Stimulated activated CD8-positive, alpha-beta memory T cell treated with anti-CD3 and anti-CD28 coated beads, Interleukin-4, amount 100 ng/mL, for 1 hour (primary cell): ENCODE measurements around the gene C17orf100.
"Not testable (repeated sequence)": the region's sequence is repeated elsewhere in the genome, so short reads cannot be mapped to it uniquely, and the experiment has no call there.

Experiments used
- DNase-seq, 2 donors: peaks; one replicate each; pipeline ENCODE4 v3.0.0-alpha.2; 2020; ENCODE audit warnings: low read depth in 2 of 2, low spot score in 1 of 2

C17orf100 gene

GRCh38 chr17:6640536-6641246 lies 10.9 kb upstream of the C17orf100 start, which contains the start of the genes KIAA0753 and TXNDC17:
KIAA0753 (minus strand) TSS chr17:6640711; CDS start chr17:6635103, 5,608 bp downstream.
TXNDC17 (plus strand) TSS chr17:6641060; CDS start chr17:6641083, 23 bp downstream.
- peak; percentile 83 to 84 for DNase-seq

GRCh38 chr17:6641247-6641863 lies 10.2 kb upstream of the C17orf100 start:
- no peak for DNase-seq

- no peak for DNase-seq
These were observed 9.0 kb upstream of the C17orf100 start for GRCh38 chr17:6642592-6642991.

- no peak for DNase-seq
These were observed 8.0 kb upstream of the C17orf100 start for GRCh38 chr17:6643451-6644125.

GRCh38 chr17:6648181-6648580 lies 3.4 kb upstream of the C17orf100 start:
- no peak for DNase-seq

- DNase-seq: no peak
These were observed 424 bp downstream of the C17orf100 start for GRCh38 chr17:6651919-6652452.

GRCh38 chr17:6654841-6655731 lies 3.5 kb downstream of the C17orf100 start:
- no peak for DNase-seq

- not testable (repeated sequence) for DNase-seq
These were observed 4.3 kb downstream of the C17orf100 start for GRCh38 chr17:6655732-6656361.

- DNase-seq: peak in 1 of 2 donors; percentile 35
These were observed 5.5 kb downstream of the C17orf100 start for GRCh38 chr17:6656797-6657632.

GRCh38 chr17:6657633-6658287 lies 6.2 kb downstream of the C17orf100 start:
- DNase-seq: no peak

GRCh38 chr17:6658411-6658810 lies 6.8 kb downstream of the C17orf100 start:
- DNase-seq: not testable (repeated sequence)

- DNase-seq: no peak
These were observed 8.5 kb downstream of the C17orf100 start for GRCh38 chr17:6660101-6660500.

GRCh38 chr17:6660805-6661463 lies 9.4 kb downstream of the C17orf100 start:
- no peak for DNase-seq

GRCh38 chr17:6661464-6661848 lies 9.9 kb downstream of the C17orf100 start:
- DNase-seq: no peak

GRCh38 chr17:6663200-6663599 lies 11.6 kb downstream of the C17orf100 start:
- not testable (repeated sequence) for DNase-seq

- DNase-seq: no peak
These were observed 14.5 kb downstream of the C17orf100 start for GRCh38 chr17:6666077-6666521.

GRCh38 chr17:6666557-6666956 lies 15.0 kb downstream of the C17orf100 start:
- DNase-seq: no peak

GRCh38 chr17:6667516-6667915 lies 16.0 kb downstream of the C17orf100 start:
- DNase-seq: no peak
